ENCODE data around the gene DUSP16. TPM values are rescaled to one million over a fixed set of nuclear protein-coding genes. Genes with fewer than 3 reads are reported as not detected.

DUSP16 gene
- total RNA-seq, 1 experiment from 2014 or later: 10.6 TPM

DNA sequence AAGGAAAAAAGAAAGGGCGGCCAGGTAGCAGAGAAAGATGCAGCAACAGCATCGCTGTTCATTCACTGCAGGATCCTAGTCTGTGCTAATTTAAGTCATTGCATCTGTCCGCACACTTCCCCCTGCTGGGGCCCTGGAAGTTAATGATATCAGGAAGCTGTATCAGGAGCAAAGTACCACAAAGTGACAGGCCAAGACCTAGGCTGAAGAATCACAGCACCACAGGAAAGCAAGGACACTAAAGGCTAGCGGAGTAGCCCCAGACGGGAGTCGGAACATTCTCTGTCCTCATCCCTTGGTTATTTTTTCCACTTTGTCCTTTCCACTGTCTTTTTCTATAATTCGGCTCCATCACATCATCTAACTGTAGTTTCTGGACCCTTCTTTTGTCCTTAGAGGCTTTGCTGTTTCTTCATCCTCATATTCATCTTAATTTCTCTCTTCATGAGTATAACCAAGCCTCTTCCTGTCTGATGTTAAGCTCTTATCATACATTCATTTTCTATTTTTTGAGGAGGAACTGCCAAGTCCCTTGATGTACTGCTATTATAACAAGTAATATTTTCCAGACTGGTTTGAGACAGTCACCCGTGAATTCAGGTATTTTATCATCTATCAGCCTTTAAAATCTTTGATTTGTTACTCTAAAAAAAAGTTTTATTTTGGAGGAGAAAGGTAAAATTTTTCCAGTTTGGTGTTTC is 28.3 kb downstream of the DUSP16 start:
- no TSS peak for BruUV-seq (replicated peaks)

DNA sequence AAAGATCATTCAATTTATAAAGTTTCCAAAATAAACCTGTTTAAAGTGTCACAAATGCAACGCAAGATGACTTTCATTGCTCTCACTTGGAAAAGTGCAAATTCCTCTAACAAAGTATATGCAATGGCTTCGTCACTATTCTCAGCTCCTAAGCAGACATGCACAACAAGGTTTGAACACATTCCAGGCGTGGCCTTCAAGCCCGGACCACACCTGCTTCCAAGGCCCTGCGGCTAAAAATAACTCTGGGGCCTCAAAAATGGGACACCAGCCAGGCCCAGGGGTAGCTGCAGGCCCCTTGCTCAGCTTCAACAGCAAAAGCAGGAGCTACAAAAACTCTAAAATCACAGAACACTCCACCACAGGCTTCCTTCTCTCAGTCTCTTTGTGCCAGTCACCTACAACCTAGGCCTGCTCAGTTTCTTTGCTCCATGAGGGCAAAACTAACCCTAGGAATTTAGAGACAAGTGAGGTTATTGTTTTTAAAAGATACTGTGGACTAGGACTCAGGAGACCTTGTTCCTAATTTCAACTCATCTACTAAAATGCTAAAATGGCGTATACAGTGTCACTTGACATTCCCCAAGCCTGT is 29.3 kb downstream of the DUSP16 start:
- Histone ChIP-seq H3K4me1 (ENCODE audit: insufficient read depth, low read length, poor library complexity, severe bottlenecking) (peaks cover under 1% of the 10 kb centered on the region), H3K9me3 (ENCODE audit: low read depth, low read length, poor library complexity, severe bottlenecking) (no peaks in the 10 kb centered on the region), H3K27me3 (replicated peaks; ENCODE audit: insufficient read depth, low read depth, low read length, poor library complexity) (no peaks in the 10 kb centered on the region), H3K36me3 (ENCODE audit: insufficient read depth, low read length, poor library complexity, severe bottlenecking) (no peaks in the 10 kb centered on the region), H3K4me3 (ENCODE audit: low read depth, low read length, poor library complexity, severe bottlenecking) (no peak overlapping the region), H3K27ac (ENCODE audit: low read depth, low read length, poor library complexity, severe bottlenecking) (no peak overlapping the region)
- intact Hi-C loops (cut with micrococcal nuclease; ENCODE audit: unreplicated experiment): no loop called here
- CTCF ChIA-PET: no interaction called here
- no peak for DNase-seq (ENCODE audit: low spot score)
- TF ChIP-seq EZH2 (IDR thresholded peaks at IDR 0.05; ENCODE audit: borderline replicate concordance, low read depth, low read length, poor library complexity, severe bottlenecking): no peak
- TF ChIP-seq, protein P1, sequence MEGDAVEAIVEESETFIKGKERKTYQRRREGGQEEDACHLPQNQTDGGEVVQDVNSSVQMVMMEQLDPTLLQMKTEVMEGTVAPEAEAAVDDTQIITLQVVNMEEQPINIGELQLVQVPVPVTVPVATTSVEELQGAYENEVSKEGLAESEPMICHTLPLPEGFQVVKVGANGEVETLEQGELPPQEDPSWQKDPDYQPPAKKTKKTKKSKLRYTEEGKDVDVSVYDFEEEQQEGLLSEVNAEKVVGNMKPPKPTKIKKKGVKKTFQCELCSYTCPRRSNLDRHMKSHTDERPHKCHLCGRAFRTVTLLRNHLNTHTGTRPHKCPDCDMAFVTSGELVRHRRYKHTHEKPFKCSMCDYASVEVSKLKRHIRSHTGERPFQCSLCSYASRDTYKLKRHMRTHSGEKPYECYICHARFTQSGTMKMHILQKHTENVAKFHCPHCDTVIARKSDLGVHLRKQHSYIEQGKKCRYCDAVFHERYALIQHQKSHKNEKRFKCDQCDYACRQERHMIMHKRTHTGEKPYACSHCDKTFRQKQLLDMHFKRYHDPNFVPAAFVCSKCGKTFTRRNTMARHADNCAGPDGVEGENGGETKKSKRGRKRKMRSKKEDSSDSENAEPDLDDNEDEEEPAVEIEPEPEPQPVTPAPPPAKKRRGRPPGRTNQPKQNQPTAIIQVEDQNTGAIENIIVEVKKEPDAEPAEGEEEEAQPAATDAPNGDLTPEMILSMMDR (conservative IDR thresholded peaks at IDR 0.05; ENCODE audit: low read depth, low read length): no peak
- POLR2A ChIA-PET (ENCODE audit: low non-redundant PET): no interaction called here
- BruUV-seq (replicated peaks): no TSS peak

More for the DNA sequence above, 28.3 kb downstream of the DUSP16 start:
- no peaks in the 10 kb centered on the region for H3K4me1 ChIP-seq (ENCODE audit: insufficient read depth, low read length, poor library complexity, severe bottlenecking)
- no peak for DNase-seq (ENCODE audit: low spot score)
- no peaks in the 10 kb centered on the region for H3K9me3 ChIP-seq (ENCODE audit: low read depth, low read length, poor library complexity, severe bottlenecking)
- no peaks in the 10 kb centered on the region for H3K27me3 ChIP-seq (replicated peaks; ENCODE audit: insufficient read depth, low read depth, low read length, poor library complexity)
- ChIA-PET CTCF (no interaction called here), POLR2A (ENCODE audit: low non-redundant PET) (no interaction called here)
- intact Hi-C loops (cut with micrococcal nuclease; ENCODE audit: unreplicated experiment): no loop called here
- TF ChIP-seq, protein P1 (conservative IDR thresholded peaks at IDR 0.05; ENCODE audit: low read depth, low read length): no peak
- no peak for TF ChIP-seq EZH2 (IDR thresholded peaks at IDR 0.05; ENCODE audit: borderline replicate concordance, low read depth, low read length, poor library complexity, severe bottlenecking)
- no peak overlapping the region for H3K4me3 ChIP-seq (ENCODE audit: low read depth, low read length, poor library complexity, severe bottlenecking)
- H3K36me3 ChIP-seq (ENCODE audit: insufficient read depth, low read length, poor library complexity, severe bottlenecking): no peaks in the 10 kb centered on the region
- H3K27ac ChIP-seq (ENCODE audit: low read depth, low read length, poor library complexity, severe bottlenecking): no peak overlapping the region

DNA sequence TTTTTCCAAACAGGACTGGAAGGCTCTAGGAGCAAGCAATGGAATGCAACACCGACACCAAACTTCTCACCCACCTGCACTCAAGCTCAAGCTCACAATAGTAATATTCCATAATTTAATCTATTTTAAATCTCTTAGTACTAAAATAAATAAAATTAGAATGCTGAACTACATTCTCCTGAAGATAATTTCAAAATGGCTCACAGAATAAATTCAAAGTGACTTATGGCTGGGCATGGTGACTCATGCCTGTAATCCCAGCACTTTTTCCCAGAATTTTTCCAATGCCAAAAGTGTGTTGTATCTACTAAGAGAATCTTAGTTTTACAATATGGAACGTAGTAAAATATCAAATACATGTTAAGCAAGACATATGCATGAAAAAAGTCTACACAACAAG is 31.5 kb downstream of the DUSP16 start:
- ChIA-PET POLR2A (ENCODE audit: low non-redundant PET) (no interaction called here), CTCF (no interaction called here)
- H3K27me3 ChIP-seq (replicated peaks; ENCODE audit: insufficient read depth, low read depth, low read length, poor library complexity): no peaks in the 10 kb centered on the region
- H3K27ac ChIP-seq (ENCODE audit: low read depth, low read length, poor library complexity, severe bottlenecking): no peak overlapping the region
- no peak for DNase-seq (ENCODE audit: low spot score)
- H3K4me3 ChIP-seq (ENCODE audit: low read depth, low read length, poor library complexity, severe bottlenecking): no peak overlapping the region
- H3K4me1 ChIP-seq (ENCODE audit: insufficient read depth, low read length, poor library complexity, severe bottlenecking): peaks cover 3% of the 10 kb centered on the region
- intact Hi-C loops (cut with micrococcal nuclease; ENCODE audit: unreplicated experiment): no loop called here
- H3K36me3 ChIP-seq (ENCODE audit: insufficient read depth, low read length, poor library complexity, severe bottlenecking): no peaks in the 10 kb centered on the region
- no TSS peak for BruUV-seq (replicated peaks)
- no peak for TF ChIP-seq EZH2 (IDR thresholded peaks at IDR 0.05; ENCODE audit: borderline replicate concordance, low read depth, low read length, poor library complexity, severe bottlenecking)
- TF ChIP-seq, protein P1 (conservative IDR thresholded peaks at IDR 0.05; ENCODE audit: low read depth, low read length): no peak
- H3K9me3 ChIP-seq (ENCODE audit: low read depth, low read length, poor library complexity, severe bottlenecking): no peaks in the 10 kb centered on the region
